ENCODE results near the gene SPIB.
A peak's percentile ranks its signal among the peaks of the same experiment; 100 is the strongest.
"Not testable (repeated sequence)": the region's sequence is repeated elsewhere in the genome, so short reads cannot be mapped to it uniquely, and the experiment has no call there.

Gene SPIB

GRCh38 chr19:50419580-50420035 is 870 bp downstream of the SPIB start:
- DNase-seq = no peak

- no peak for DNase-seq
Observed at GRCh38 chr19:50420127-50420526, 1.4 kb downstream of the SPIB start.

- DNase-seq = no peak
Observed at GRCh38 chr19:50420808-50421207, 2.1 kb downstream of the SPIB start.

- DNase-seq = no peak
Observed at GRCh38 chr19:50422397-50423278, 3.9 kb downstream of the SPIB start.

- no peak for DNase-seq
Observed at GRCh38 chr19:50423279-50424113, 4.8 kb downstream of the SPIB start.

- DNase-seq = no peak
Observed at GRCh38 chr19:50425581-50425980, 6.8 kb downstream of the SPIB start.

GRCh38 chr19:50427318-50427925 is 8.7 kb downstream of the SPIB start:
- DNase-seq = peak in 1 of 4 experiments; percentile 6

- DNase-seq = peak; percentile 95 to 99 (median 98)
Observed at GRCh38 chr19:50427997-50428425, 9.3 kb downstream of the SPIB start.

GRCh38 chr19:50428772-50429463 is 10.2 kb downstream of the SPIB start:
- no peak for DNase-seq

- DNase-seq = no peak
Observed at GRCh38 chr19:50430888-50431342, 12.2 kb downstream of the SPIB start.

GRCh38 chr19:50431343-50432220 is 12.8 kb downstream of the SPIB start:
- peak; percentile 83 to 91 (median 90) for DNase-seq

GRCh38 chr19:50432221-50433028 is 13.7 kb downstream of the SPIB start, which contains the start of gene MYBPC2:
TSS of gene MYBPC2 (plus strand) at chr19:50432892. CDS start at chr19:50432954, 62 bp downstream.
- peak; percentile 14 to 51 (median 30) for DNase-seq

GRCh38 chr19:50433201-50434180 is 14.8 kb downstream of the SPIB start:
- DNase-seq = no peak

- no peak for DNase-seq
Observed at GRCh38 chr19:50434525-50434924, 15.8 kb downstream of the SPIB start.

- DNase-seq = no peak
Observed at GRCh38 chr19:50435221-50435620, 16.5 kb downstream of the SPIB start.

GRCh38 chr19:50435627-50436026 is 16.9 kb downstream of the SPIB start:
- DNase-seq = no peak

GRCh38 chr19:50437862-50438449 is 19.2 kb downstream of the SPIB start:
- DNase-seq = no peak

GRCh38 chr19:50439130-50439529 is 20.4 kb downstream of the SPIB start:
- not testable (repeated sequence) for DNase-seq
